SK-N-SH (cell line): Measurements from ENCODE around the gene FAM131A. TPM values are rescaled to one million over a fixed set of nuclear protein-coding genes. Genes with fewer than 3 reads are reported as not detected.

Experiments used
- CTCF ChIA-PET: fragments of 300-600, 350-600 bp; formaldehyde crosslinking; extraction: SDS; loops from one replicate; lab custom pipeline; 2021; lab: Yijun Ruan, JAX
- POLR2A ChIA-PET: fragments of 350-600 bp; sonication (Branson Sonifier 250); formaldehyde crosslinking; extraction: SDS; loops from one replicate; lab custom pipeline; 2020; ENCODE audit warnings: antibody characterized with exemption, inconsistent platforms; lab: Yijun Ruan, JAX
- DNase-seq: peaks from one replicate; pipeline ENCODE4 v3.0.0; 2012
- H2AFZ ChIP-seq: fragments of 200-600 bp; sonication (generic); 2 replicates; pipeline ENCODE4 v1.8.1; 2016; ENCODE audit warnings: antibody characterized with exemption, mild to moderate bottlenecking, low read depth
- H3F3A ChIP-seq: fragments of 200-600 bp; sonication (generic); replicated peaks from 2 replicates; pipeline ENCODE3; 2016; ENCODE audit warnings: antibody characterized with exemption, mild to moderate bottlenecking; ENCODE audit not compliant: insufficient read depth
- H3K27ac ChIP-seq, 2 experiments: fragments of 200-500 bp in 1 of 2; fragments of 200-600 bp in 1 of 2; sonication (Bioruptor generic) in 1 of 2; sonication (generic), shearing (Covaris generic) in 1 of 2; 2 replicates each; pipeline versions ENCODE4 v1.5.1 to v1.6.1; 2014 to 2016; ENCODE audit warnings: low read depth in 2 of 2, inconsistent platforms in 1 of 2, low read length in 1 of 2, mild to moderate bottlenecking in 1 of 2, mixed read lengths in 1 of 2
- H3K27me3 ChIP-seq: fragments of 200-600 bp; sonication (generic), shearing (Covaris generic); 2 replicates; pipeline ENCODE4 v1.6.1; 2016; ENCODE audit warnings: mixed run types; ENCODE audit not compliant: insufficient read depth
- H3K36me3 ChIP-seq, 2 experiments: fragments of 200-500 bp in 1 of 2; fragments of 200-600 bp in 1 of 2; sonication (Bioruptor generic) in 1 of 2; sonication (generic) in 1 of 2; replicated peaks in 1 of 2; 2 replicates each; pipeline versions ENCODE3 to v1.5.1; 2014 to 2016; ENCODE audit warnings: low read length in 1 of 2, mild to moderate bottlenecking in 1 of 2; ENCODE audit not compliant: insufficient read depth in 2 of 2, control insufficient read depth in 1 of 2
- H3K4me1 ChIP-seq, 2 experiments: fragments of 200-500 bp in 1 of 2; fragments of 200-600 bp in 1 of 2; sonication (Bioruptor generic) in 1 of 2; sonication (generic), shearing (Covaris generic) in 1 of 2; 2 replicates each; pipeline versions ENCODE4 v1.5.1 to v1.6.1; 2014 to 2016; ENCODE audit warnings: low read depth in 1 of 2, low read length in 1 of 2, mixed run types in 1 of 2; ENCODE audit not compliant: insufficient read depth in 2 of 2, control insufficient read depth in 1 of 2
- H3K4me2 ChIP-seq: fragments of 200-600 bp; sonication (generic), shearing (Covaris generic); 2 replicates; pipeline ENCODE4 v1.6.1; 2017; ENCODE audit warnings: mixed run types
- H3K4me3 ChIP-seq, 2 experiments: fragments of 200-500 bp in 1 of 2; fragments of 200-600 bp in 1 of 2; sonication (Bioruptor generic) in 1 of 2; sonication (generic), shearing (Covaris generic) in 1 of 2; 2 replicates each; pipeline versions ENCODE4 v1.5.1 to v1.8.1; 2014 to 2016; ENCODE audit warnings: low read depth in 2 of 2, inconsistent platforms in 1 of 2, low read length in 1 of 2, mild to moderate bottlenecking in 1 of 2, mixed read lengths in 1 of 2, moderate library complexity in 1 of 2
- H3K79me2 ChIP-seq: fragments of 200-600 bp; sonication (generic); 2 replicates; pipeline ENCODE4 v1.8.1; 2017; ENCODE audit warnings: mild to moderate bottlenecking; ENCODE audit not compliant: insufficient read depth
- H3K9ac ChIP-seq: fragments of 200-600 bp; sonication (generic); 2 replicates; pipeline ENCODE4 v1.6.1; 2017; ENCODE audit warnings: mixed run types
- H3K9me2 ChIP-seq: fragments of 200-600 bp; sonication (generic); 2 replicates; pipeline ENCODE4 v1.6.1; 2017; ENCODE audit warnings: mixed run types
- H3K9me3 ChIP-seq: fragments of 200-600 bp; sonication (generic); 2 replicates; pipeline ENCODE4 v1.6.1; 2017; ENCODE audit warnings: mixed run types, mild to moderate bottlenecking, moderate library complexity
- H4K20me1 ChIP-seq: fragments of 200-600 bp; sonication (generic); 2 replicates; pipeline ENCODE4 v1.6.1; 2017; ENCODE audit warnings: mild to moderate bottlenecking, mixed run types; ENCODE audit not compliant: insufficient read depth
- EP300 ChIP-seq, 2 experiments: IDR thresholded peaks; 2 replicates each; pipeline versions ENCODE4 v1.4.0 to v1.6.1; 2012; ENCODE audit warnings: borderline replicate concordance in 1 of 2, low read depth in 1 of 2, low read length in 1 of 2
- GABPA ChIP-seq: IDR thresholded peaks from 2 replicates; pipeline ENCODE4 v1.4.0; 2012; ENCODE audit warnings: low read depth, mild to moderate bottlenecking
- MEF2A ChIP-seq: IDR thresholded peaks from 2 replicates; pipeline ENCODE4 v1.4.0; 2012; ENCODE audit warnings: low read depth, borderline replicate concordance
- PBX3 ChIP-seq: IDR thresholded peaks from 2 replicates; pipeline ENCODE4; 2012
- POLR2AphosphoS5 ChIP-seq: IDR thresholded peaks from 2 replicates; pipeline ENCODE4 v1.6.1; 2012; ENCODE audit warnings: low read depth, low read length
- RAD21 ChIP-seq: IDR thresholded peaks from 2 replicates; pipeline ENCODE4 v1.6.1; 2012; ENCODE audit warnings: mild to moderate bottlenecking, low read length
- RCOR1 ChIP-seq: fragments of 150-350 bp; IDR thresholded peaks from 2 replicates; pipeline ENCODE4 v1.6.1; 2017; ENCODE audit warnings: antibody characterized with exemption, low read length
- REST ChIP-seq: IDR thresholded peaks from 2 replicates; pipeline ENCODE4 v1.6.1; 2012; ENCODE audit warnings: mild to moderate bottlenecking, low read depth, low read length, moderate library complexity
- RFX5 ChIP-seq: IDR thresholded peaks from 2 replicates; pipeline ENCODE4 v1.6.1; 2012; ENCODE audit warnings: mild to moderate bottlenecking, improper control_type of control experiment, low read length
- RXRA ChIP-seq: IDR thresholded peaks from 2 replicates; pipeline ENCODE4 v1.4.0; 2012; ENCODE audit warnings: low read depth, mild to moderate bottlenecking, borderline replicate concordance
- SIN3A ChIP-seq: IDR thresholded peaks from 2 replicates; pipeline ENCODE4 v1.6.1; 2012; ENCODE audit warnings: low read depth, mild to moderate bottlenecking, low read length, moderate library complexity, borderline replicate concordance
- SMC3 ChIP-seq: IDR thresholded peaks from 2 replicates; pipeline ENCODE4 v1.6.1; 2012; ENCODE audit warnings: low read depth, low read length, improper control_type of control experiment
- TCF12 ChIP-seq: IDR thresholded peaks from 2 replicates; pipeline ENCODE4 v1.4.0; 2012
- USF1 ChIP-seq: IDR thresholded peaks from 2 replicates; pipeline ENCODE4 v1.4.0; 2012; ENCODE audit warnings: low read depth, borderline replicate concordance
- USF2 ChIP-seq: fragments of 150-350 bp; IDR thresholded peaks from 2 replicates; pipeline ENCODE4 v1.6.1; 2017; ENCODE audit warnings: antibody characterized with exemption, low read length, low read depth, borderline replicate concordance
- YY1 ChIP-seq: IDR thresholded peaks from 2 replicates; pipeline ENCODE4 v1.4.0; 2012; ENCODE audit warnings: low read depth, mild to moderate bottlenecking
- ZBTB33 ChIP-seq: IDR thresholded peaks from 2 replicates; pipeline ENCODE4 v1.4.0; 2012; ENCODE audit warnings: low read depth, borderline replicate concordance
- WGBS: methylation state at CpG from one replicate; pipeline ENCODE4 v1.1.6; 2017; ENCODE audit warnings: low lambda C conversion rate; 5-methylcytosine and 5-hydroxymethylcytosine counted together
- polyA plus RNA-seq, 3 experiments: library from polyadenylated mRNA; depleted of rRNA; stranded (reverse); fragments of >200 nt; gene quantifications; 2 replicates each; pipeline ENCODE4 v1.2.3, GENCODE V29; 2012

The FAM131A gene
- polyA plus RNA-seq, 1 of the 3 experiments (the other 2 are of a cell fraction), result 31.6 TPM

GRCh38 chr3:184327171-184327570 lies 10.2 kb upstream of the FAM131A start:
- Histone ChIP-seq H3K27me3 (no peaks in the 10 kb centered on the region), H3K4me2 (no peak overlapping the region), H3F3A (peaks cover 58% of the 10 kb centered on the region), H3K9me2 (no peaks in the 10 kb centered on the region), H3K4me1 (peaks cover 0 to 12% of the 10 kb centered on the region in 2 experiments; a peak in 1 of 4 replicates), H3K36me3 (peaks cover 87 to 95% of the 10 kb centered on the region in 2 experiments), H3K4me3 (no peak overlapping the region), H3K9me3 (no peaks in the 10 kb centered on the region), H3K9ac (no peak overlapping the region), H2AFZ (no peak overlapping the region), H4K20me1 (peaks cover 43% of the 10 kb centered on the region), H3K79me2 (peaks cover 84% of the 10 kb centered on the region), H3K27ac (no peak overlapping the region)
- POLR2A ChIA-PET, result interaction anchor here (1.8 kb wide), 1 partner anchor 10 kb away, joined by 5 read pairs; no protein-coding TSS in a partner anchor
- WGBS, result 97% methylated on average over 21 of the region's 21 CpGs
- CTCF ChIA-PET, result interaction anchor here (1.2 kb wide), 1 partner anchor 10 kb away, joined by 3 read pairs; no protein-coding TSS in a partner anchor
- DNase-seq, result no peak
- TF ChIP-seq ZBTB33 (no peak), USF1 (no peak), RCOR1 (no peak), EP300 (IDR thresholded peaks at IDR 0.05; ENCODE audit: borderline replicate concordance in 1 of 2, low read depth in 1 of 2, low read length in 1 of 2) (no peak), SIN3A (no peak)

- peaks cover 71% of the 10 kb centered on the region for H3F3A ChIP-seq
- no peak overlapping the region for H3K4me2 ChIP-seq
- no peak overlapping the region for H3K4me3 ChIP-seq
- H3K27ac ChIP-seq, result no peak overlapping the region
- H3K36me3 ChIP-seq, result peaks cover 85 to 89% of the 10 kb centered on the region in 2 experiments
- H3K4me1 ChIP-seq, result peaks cover 0 to 18% of the 10 kb centered on the region in 2 experiments; a peak in 3 of 4 replicates
- ChIA-PET POLR2A (interaction anchor here (1.0 kb wide), 1 partner anchor 9 kb away, joined by 3 read pairs; no protein-coding TSS in a partner anchor), CTCF (interaction anchor here (1.2 kb wide), 1 partner anchor 11 kb away, joined by 3 read pairs; no protein-coding TSS in a partner anchor)
- peaks cover 36% of the 10 kb centered on the region for H4K20me1 ChIP-seq
- H2AFZ ChIP-seq, result no peak overlapping the region
- no peak overlapping the region for H3K9ac ChIP-seq
- 62% methylated on average over 3 of the region's 3 CpGs for WGBS
- no peaks in the 10 kb centered on the region for H3K27me3 ChIP-seq
- no peaks in the 10 kb centered on the region for H3K9me2 ChIP-seq
- DNase-seq, result no peak
- H3K9me3 ChIP-seq, result no peaks in the 10 kb centered on the region
- peaks cover 81% of the 10 kb centered on the region for H3K79me2 ChIP-seq
- TF ChIP-seq TCF12 (no peak), YY1 (no peak), USF2 (no peak), USF1 (no peak), GABPA (no peak), POLR2AphosphoS5 (no peak), RAD21 (no peak), EP300 (IDR thresholded peaks at IDR 0.05; ENCODE audit: borderline replicate concordance in 1 of 2, low read depth in 1 of 2, low read length in 1 of 2) (no peak), MEF2A (no peak), RFX5 (no peak), PBX3 (no peak), RXRA (no peak), REST (no peak), SMC3 (no peak)
Measured at GRCh38 chr3:184328516-184328915, 8.9 kb upstream of the FAM131A start.
